Activated CD4-positive, alpha-beta T cell treated with anti-CD3 and anti-CD28 coated beads for 4 hours (primary cell): ENCODE measurements around the gene FUCA1.
A peak's percentile ranks its signal among the peaks of the same experiment; 100 is the strongest.

Experiments
- DNase-seq, 2 donors: peaks; one replicate each; pipeline ENCODE4 v3.0.0-alpha.2; 2020

The FUCA1 gene

DNA sequence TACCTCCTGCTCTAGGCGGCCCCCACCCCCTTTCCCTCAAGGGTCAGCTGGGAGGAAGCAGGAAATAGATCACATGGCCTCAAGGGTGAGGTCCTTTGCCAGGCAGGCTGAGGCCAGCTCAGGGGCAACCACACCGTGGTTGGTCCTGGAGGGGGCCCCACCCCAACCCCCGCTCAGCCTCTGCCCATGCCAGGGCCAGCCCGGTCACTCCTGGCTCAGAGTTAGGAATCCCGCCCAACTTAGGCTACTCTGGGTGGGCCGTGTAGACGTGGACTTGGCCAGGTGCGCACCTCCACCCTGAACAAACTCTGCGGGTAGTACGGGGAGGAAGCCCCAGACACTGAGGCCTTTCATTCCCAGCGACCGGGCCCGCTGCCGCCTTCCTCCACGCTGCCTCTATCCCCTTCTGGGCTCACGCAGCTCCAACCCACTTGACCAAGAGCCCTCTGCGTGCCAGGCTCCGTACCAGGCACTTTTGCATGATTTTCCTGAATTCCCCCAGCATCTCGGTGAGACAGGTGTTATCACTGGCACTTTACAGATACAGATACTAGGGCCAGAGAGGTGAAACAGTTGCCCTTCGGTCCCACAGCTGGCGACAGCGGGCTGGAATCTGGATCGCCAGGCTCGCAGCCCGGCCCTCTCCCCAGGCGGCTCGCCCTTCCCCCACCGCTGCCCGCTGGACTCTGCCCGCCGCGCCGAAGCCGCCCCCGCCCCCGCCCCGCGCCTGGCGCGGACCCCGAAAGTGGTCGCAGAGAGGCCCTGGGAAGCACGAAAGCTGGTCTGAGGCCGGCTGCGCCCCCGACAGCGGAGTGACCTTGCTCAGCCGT, 68.3 kb downstream of the FUCA1 start:
- no peak for DNase-seq

DNA sequence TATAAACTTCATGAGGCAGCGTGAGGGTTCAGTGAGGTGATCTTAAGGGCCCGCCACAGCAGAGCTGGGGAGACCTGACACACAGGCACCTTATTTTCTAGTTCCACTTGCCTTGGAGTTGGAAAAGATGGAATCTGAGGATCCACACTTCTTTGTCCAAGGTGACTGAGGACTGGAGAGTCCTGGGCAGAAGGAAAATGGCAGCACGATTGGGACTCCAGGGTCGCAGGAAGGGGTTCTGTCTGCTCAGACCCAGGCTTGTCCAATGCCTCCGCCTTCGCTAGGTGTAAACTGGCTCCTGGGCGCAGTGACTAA, 68.9 kb downstream of the FUCA1 start:
- DNase-seq: peak in 1 of 2 donors; percentile 19

DNA sequence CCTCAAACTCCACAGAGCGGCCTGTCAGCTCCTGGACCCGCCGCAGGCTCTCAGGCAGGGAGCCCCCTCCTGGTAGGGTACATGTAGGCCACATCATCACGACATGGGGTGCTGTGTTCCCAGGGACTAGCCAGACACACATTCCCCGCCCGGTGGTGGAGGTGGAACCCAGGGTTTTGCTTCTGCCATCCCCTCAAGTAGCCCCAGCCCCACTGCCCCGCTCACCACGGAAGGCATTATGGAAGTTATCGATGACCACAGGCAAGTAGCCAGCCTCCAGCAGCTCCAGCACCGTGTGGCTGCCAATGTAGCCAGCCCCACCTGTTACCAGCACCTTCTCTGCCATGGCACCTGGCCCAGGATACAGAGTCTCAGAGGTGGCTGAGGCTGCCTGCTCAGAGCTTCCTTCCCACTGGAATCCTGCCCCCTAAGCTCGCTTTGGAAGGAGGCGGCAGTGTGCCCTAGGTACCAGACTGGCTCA, 69.4 kb downstream of the FUCA1 start:
- DNase-seq: no peak

DNA sequence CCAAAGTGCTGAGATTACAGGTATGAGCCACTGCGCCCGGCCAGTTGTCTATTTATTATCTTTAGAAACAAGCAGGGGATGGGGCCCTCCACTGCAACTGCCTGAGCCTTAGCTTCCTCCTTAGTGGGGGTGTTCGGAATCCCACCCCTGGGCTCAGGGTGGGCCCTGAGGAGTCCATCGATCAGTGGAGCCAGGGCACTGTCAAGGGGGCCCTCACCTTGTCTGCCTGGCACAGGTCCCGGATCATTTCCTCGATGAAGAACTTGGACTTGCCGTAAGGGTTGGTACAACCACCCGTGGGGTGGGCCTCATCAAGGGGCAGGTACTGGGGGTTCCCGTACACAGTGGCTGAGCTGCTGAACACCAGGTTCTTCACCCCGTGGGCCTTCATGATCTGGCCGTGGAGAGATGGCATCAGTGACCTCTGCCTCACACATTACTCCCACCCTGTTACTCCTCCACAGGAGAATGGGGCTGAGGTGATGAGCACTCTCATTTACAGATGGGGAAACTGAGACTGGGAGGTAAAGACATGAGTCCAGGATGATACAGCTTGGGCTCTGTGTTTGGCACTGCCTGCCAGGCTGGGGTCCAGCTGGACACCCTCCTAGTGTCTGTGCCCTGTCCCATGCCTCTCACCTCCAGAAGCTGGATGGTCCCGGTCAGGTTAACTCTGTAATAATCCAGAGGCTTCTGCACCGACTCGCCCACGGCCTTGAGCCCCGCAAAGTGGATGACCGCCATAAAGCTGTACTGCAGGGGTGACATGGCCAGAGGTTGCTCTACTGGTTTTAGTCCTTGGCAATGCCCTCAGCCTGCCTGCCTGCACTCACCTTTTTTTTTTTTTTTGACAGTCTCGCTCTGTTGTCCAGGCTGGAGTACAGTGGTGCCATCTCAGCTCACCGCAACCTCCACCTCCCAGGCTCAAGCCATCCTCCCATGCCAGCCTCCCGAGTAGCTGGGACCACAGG, 70.3 kb downstream of the FUCA1 start:
- no peak for DNase-seq

DNA sequence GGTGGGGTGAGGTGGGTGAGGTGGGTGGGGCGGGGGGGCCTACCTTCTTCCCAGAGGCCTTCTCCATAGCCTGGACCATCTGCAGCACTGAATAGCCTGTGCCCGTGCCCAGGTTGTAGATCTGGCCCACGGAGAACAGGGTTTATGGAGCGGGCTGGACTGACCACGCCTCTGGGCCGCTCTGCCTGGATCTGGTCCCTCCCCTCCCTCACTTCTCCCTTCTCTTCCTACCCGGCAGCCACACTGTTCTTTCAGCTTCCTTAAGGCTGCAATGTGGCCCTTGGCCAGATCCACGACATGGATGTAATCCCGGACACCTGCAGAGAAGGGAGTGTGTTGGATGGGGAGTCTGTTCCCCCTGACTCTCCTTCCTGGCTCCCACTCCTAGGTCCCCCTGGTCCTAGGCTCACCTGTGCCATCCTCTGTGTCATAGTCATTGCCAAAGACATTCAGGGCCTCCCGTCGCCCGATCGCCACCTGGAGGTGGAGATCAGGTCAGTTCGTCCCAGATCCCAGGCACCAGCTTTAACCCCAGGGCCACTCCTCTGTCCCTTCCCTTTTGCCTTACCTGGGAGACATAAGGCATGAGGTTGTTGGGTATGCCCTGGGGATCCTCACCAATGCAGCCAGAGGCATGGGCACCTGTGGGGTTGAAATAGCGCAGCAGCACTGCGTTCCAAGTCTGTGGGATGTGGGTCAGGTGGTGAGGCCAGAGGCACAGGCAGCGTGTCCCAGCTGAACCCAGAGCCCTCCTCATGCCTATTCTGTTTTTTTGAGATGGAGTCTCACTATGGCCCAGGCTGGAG, 71.4 kb downstream of the FUCA1 start:
- no peak for DNase-seq

DNA sequence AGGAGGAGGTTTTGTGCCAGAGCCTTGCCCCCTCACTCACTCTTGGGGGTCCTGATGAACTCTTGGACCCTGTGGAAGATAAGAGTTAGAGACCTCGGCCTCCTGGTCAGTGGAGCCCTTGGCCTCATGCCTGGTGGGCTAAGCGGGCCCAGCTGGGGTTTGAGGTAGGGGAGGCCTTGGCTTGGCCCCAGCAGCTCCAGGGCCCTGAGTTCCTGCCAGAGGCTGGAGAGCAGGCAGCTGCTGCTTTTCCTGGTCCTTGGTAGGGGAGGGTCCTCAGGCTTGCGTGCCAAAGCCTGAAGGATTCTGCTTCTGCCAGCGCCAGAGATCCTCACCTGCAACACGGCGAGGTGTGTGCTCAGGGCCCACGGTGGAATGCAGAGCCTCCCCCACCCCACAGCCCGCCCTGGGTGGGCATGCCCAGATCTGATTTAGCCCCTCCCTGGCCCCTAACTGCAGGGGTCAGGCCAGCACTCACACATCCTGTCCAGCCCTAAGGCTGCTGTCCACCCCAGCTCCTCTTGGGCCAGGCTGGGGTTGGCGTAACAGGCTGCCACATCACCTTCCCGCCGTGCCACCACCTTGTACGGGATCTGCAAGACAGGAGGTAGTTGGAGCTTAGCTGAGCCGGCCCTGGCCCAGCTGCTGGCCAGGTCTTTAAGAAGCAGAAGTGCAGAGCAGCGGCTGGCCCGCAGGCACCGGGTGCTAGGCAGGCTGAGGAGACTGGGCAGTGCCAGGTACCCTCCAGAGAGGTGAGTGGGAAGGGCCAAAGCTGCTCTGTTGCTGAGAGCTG, 72.2 kb downstream of the FUCA1 start:
- no peak for DNase-seq
